NB4 (cell line): ENCODE data around the gene COL26A1.
A peak's percentile ranks its signal among the peaks of the same experiment; 100 is the strongest.

Experiments
- DNase-seq: peaks from one replicate; pipeline ENCODE4 v3.0.0; 2010; ENCODE audit warnings: low read depth
- H3K4me3 ChIP-seq: one replicate; pipeline ENCODE4 v1.5.1; 2011; ENCODE audit warnings: mild to moderate bottlenecking, low read depth, low read length, moderate library complexity
- CTCF ChIP-seq: IDR thresholded peaks from one replicate; pipeline ENCODE4 v1.5.1; 2012; ENCODE audit warnings: low read depth, low read length
- MAX ChIP-seq: IDR thresholded peaks from 2 replicates; pipeline ENCODE4 v1.6.1; 2011; ENCODE audit warnings: low read depth, low read length
- MYC ChIP-seq: IDR thresholded peaks from 2 replicates; pipeline ENCODE4 v1.6.1; 2011; ENCODE audit warnings: low read depth, low read length
- POLR2A ChIP-seq: IDR thresholded peaks from 2 replicates; pipeline ENCODE4 v1.6.1; 2011; ENCODE audit warnings: mild to moderate bottlenecking; ENCODE audit not compliant: insufficient read length; ENCODE audit errors: extremely low read depth

COL26A1 gene

DNA sequence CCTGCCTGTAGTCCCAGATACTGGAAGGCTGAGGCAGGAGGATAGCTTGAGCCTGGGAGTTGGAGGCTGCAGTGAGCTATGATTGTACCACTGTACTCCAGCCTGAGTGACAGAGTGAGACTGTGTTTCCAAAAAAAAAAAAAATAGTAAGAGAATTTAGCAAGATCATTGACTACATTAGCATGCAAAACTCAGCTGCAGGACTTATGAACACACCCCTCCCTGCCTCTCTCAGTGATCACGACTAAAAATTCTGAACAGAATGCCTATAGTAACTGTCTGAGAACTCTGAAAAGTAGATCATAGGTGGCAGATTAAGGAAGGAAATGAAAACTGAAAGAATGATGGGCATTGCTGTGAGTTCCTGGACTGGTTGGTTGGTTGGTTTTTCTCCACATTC lies 215.9 kb downstream of the COL26A1 start:
- TF ChIP-seq POLR2A: no peak
- TF ChIP-seq MYC: no peak
- TF ChIP-seq MAX: no peak
- no peak for TF ChIP-seq CTCF
- H3K4me3 ChIP-seq: no peak overlapping the region
- DNase-seq: no peak

DNA sequence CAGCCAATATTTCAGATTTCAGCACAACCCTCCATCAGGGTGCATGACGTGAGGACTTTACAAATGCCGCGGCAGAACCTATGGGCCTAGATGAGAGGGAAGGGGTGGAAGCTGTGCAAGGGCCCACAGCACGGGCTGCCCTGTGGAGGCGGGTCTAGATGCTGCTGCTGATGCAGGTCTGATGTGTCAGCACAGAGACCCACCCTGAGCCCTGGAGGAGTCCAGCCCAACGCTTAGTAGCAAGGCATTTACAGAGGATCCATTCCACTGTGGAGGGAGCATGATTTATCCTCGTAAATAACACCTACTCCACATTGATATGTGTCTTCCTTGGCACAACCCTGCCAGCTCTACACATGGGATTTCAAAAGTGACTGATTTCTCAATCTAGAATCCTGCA lies 217.9 kb downstream of the COL26A1 start:
- H3K4me3 ChIP-seq: no peak overlapping the region
- DNase-seq: no peak
- no peak for TF ChIP-seq POLR2A
- TF ChIP-seq MYC: no peak
- no peak for TF ChIP-seq CTCF
- TF ChIP-seq MAX: no peak

DNA sequence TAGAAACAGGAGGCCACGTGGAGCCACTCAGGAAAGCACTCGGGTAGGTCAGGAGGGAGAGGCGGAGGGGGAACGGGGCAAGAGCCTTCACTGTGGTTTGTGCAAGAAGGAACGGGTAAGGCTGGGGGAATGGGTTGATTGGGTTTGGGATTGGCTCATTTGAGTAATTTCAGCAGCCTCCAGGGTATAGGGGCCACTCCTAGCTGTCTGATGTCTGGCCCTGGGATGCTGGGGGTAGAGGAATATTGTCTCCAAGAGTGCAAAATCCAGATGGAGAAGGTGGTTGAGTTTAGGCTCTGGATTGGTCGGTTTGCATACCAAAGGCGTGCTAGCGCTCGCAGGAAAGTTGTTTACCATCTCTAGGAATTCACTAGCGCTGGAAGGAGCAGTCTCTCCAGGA lies 219.2 kb downstream of the COL26A1 start:
- no peak for DNase-seq
- TF ChIP-seq MYC (no peak), MAX (no peak), CTCF (no peak), POLR2A (no peak)
- no peak overlapping the region for H3K4me3 ChIP-seq

- H3K4me3 ChIP-seq: no peak overlapping the region
- no peak for DNase-seq
- TF ChIP-seq MYC (no peak), MAX (no peak), POLR2A (no peak), CTCF (no peak)
Observed at GRCh38 chr7:101582971-101583370, 220.3 kb downstream of the COL26A1 start.

- DNase-seq: no peak
- TF ChIP-seq MAX: peak; percentile 22; the same call in 1 of the 2 replicates
- no peak for TF ChIP-seq POLR2A
- H3K4me3 ChIP-seq: no peak overlapping the region
Observed at GRCh38 chr7:101586078-101586905, 223.6 kb downstream of the COL26A1 start.

DNA sequence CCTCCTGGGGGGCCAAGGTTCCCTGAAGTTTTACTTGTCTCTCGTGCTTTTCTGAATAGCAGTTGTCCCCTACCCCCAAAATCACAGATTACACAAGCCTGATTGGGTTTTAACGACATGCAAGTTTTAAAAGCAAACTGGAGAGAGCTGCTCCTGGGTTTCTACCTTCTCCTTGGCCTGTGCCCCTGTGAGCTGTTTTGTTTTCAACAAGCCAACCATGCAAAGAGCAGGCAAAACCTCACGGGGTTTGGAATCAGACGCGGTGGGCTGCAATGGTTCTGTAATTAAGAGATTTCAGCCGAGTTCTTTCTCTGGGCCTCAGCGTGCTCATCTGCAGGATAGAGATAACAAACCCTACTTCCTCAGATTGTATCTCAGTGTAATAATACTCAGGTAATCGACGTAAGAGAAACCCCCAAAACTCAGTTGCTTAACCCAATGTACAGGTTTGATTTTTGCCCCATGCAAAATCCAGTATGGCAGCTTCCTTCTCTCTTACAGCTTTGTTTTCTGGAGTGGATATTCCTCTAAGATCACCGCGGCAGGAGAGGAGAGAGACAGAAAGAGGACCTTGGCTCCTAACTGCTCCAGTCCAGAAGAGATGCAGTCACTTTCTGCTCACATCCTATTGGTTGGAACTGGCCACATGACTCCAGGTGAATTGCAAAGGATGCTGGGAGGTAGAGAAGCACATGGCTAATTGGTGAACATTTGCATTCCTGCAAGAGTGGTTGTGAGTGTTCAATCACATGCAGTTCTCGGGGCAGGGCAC lies 224.4 kb downstream of the COL26A1 start:
- no peak for TF ChIP-seq POLR2A
- peak; percentile 66 for TF ChIP-seq MAX
- TF ChIP-seq CTCF: no peak
- TF ChIP-seq MYC: no peak
- no peak overlapping the region for H3K4me3 ChIP-seq
- DNase-seq: no peak
